ENCODE results near the gene HLX.

Gene HLX

GRCh38 chr1:220843481-220844011 is 35.7 kb upstream of the HLX start:
- no peak for DNase-seq (ENCODE audit: extremely low spot score)
- TF ChIP-seq L3MBTL2 (conservative IDR thresholded peaks at IDR 0.05) = no peak
- no peak for TF ChIP-seq CTBP1 (IDR thresholded peaks at IDR 0.05; ENCODE audit: borderline replicate concordance)
- TF ChIP-seq FOXA1 (IDR thresholded peaks at IDR 0.05) = no peak

DNA sequence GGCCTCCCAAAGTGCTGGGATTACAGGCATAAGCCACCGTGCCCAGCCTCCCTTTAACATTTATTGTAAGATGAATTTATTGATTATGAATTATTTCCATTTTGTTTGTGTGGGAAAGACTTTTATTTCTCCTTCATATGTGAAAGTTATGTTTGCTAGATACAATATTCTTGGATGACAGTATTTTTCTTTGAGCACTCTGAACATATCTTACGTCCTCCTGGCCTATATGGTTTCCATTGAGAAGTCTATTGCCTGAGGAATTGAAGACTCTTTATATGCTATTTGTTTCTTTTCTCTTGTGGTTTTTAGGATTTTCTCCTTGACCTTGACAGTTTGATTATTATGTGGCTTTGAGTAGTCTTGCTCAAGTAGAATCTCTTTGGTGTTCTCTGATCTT is 26.8 kb upstream of the HLX start:
- POLR2A ChIA-PET = no interaction called here
- no peak for TF ChIP-seq SUZ12 (IDR thresholded peaks at IDR 0.05)
- no peak for TF ChIP-seq L3MBTL2 (conservative IDR thresholded peaks at IDR 0.05)
- no peak for TF ChIP-seq ELF4 (IDR thresholded peaks at IDR 0.05)
- TF ChIP-seq TARDBP (IDR thresholded peaks at IDR 0.05) = no peak
- TF ChIP-seq FOXK2 (IDR thresholded peaks at IDR 0.05) = no peak
- no peak for TF ChIP-seq BHLHE40 (IDR thresholded peaks at IDR 0.05; ENCODE audit: borderline replicate concordance)
- TF ChIP-seq LEF1 (IDR thresholded peaks at IDR 0.05; ENCODE audit: borderline replicate concordance) = no peak
- TF ChIP-seq NFRKB (IDR thresholded peaks at IDR 0.05) = no peak
- no peak for TF ChIP-seq CTBP1 (IDR thresholded peaks at IDR 0.05; ENCODE audit: borderline replicate concordance)
- TF ChIP-seq ZNF384 (IDR thresholded peaks at IDR 0.05) = no peak
- TF ChIP-seq FOXA1 (IDR thresholded peaks at IDR 0.05) = no peak
- no peak for TF ChIP-seq ARNT (IDR thresholded peaks at IDR 0.05)
- no peak for TF ChIP-seq SP1 (IDR thresholded peaks at IDR 0.05)
- TF ChIP-seq PKNOX1 (IDR thresholded peaks at IDR 0.05) = no peak
- DNase-seq (ENCODE audit: extremely low spot score) = no peak
- CTCF ChIA-PET = no interaction called here

More at GRCh38 chr1:220843481-220844011, 35.7 kb upstream of the HLX start:
- ChIA-PET POLR2A (no interaction called here), CTCF (no interaction called here)

DNA sequence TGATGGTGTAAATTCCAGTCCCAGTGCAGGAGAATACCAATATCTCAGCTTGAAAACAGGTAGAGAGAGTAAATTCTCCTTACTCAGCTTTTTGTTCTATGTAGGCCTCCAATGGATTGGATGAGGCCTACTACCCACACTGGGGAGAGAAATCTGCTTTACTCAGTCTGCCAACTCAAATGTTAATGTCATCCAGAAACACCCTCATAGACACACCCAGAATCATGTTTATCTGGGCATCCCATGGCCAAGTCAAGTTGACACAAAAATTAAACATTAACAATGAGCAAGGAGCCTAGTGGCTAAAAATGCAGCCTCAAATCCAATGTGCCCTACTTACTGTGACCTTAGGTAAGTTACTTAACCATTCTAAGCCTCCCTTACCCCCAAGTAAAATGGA is 6.9 kb upstream of the HLX start:
- no peak for TF ChIP-seq LEF1 (IDR thresholded peaks at IDR 0.05; ENCODE audit: borderline replicate concordance)
- TF ChIP-seq SP1 (IDR thresholded peaks at IDR 0.05) = no peak
- TF ChIP-seq TARDBP (IDR thresholded peaks at IDR 0.05) = no peak
- no peak for TF ChIP-seq PKNOX1 (IDR thresholded peaks at IDR 0.05)
- TF ChIP-seq HDGF (IDR thresholded peaks at IDR 0.05; ENCODE audit: borderline replicate concordance) = no peak
- no peak for TF ChIP-seq L3MBTL2 (conservative IDR thresholded peaks at IDR 0.05)
- no peak for TF ChIP-seq CTBP1 (IDR thresholded peaks at IDR 0.05; ENCODE audit: borderline replicate concordance)
- no peak for TF ChIP-seq SUZ12 (IDR thresholded peaks at IDR 0.05)
- TF ChIP-seq ELF4 (IDR thresholded peaks at IDR 0.05) = no peak
- no peak for TF ChIP-seq FOXA1 (IDR thresholded peaks at IDR 0.05)
- ChIA-PET POLR2A (no interaction called here), CTCF (no interaction called here)
- DNase-seq (ENCODE audit: extremely low spot score) = no peak

- DNase-seq (ENCODE audit: extremely low spot score) = no peak
- POLR2A ChIA-PET = no interaction called here
- TF ChIP-seq ARNT (IDR thresholded peaks at IDR 0.05) = no peak
- no peak for TF ChIP-seq ELF4 (IDR thresholded peaks at IDR 0.05)
- no peak for TF ChIP-seq BHLHE40 (IDR thresholded peaks at IDR 0.05; ENCODE audit: borderline replicate concordance)
- TF ChIP-seq L3MBTL2 (conservative IDR thresholded peaks at IDR 0.05) = no peak
- TF ChIP-seq FOXK2 (IDR thresholded peaks at IDR 0.05) = no peak
- no peak for TF ChIP-seq PKNOX1 (IDR thresholded peaks at IDR 0.05)
- TF ChIP-seq FOXA1 (IDR thresholded peaks at IDR 0.05) = no peak
- no peak for TF ChIP-seq TARDBP (IDR thresholded peaks at IDR 0.05)
- TF ChIP-seq NFRKB (IDR thresholded peaks at IDR 0.05) = no peak
- TF ChIP-seq FOXM1 (IDR thresholded peaks at IDR 0.05; ENCODE audit: borderline replicate concordance) = no peak
- TF ChIP-seq CTBP1 (IDR thresholded peaks at IDR 0.05; ENCODE audit: borderline replicate concordance) = no peak
- TF ChIP-seq ZNF384 (IDR thresholded peaks at IDR 0.05) = no peak
- TF ChIP-seq HDGF (IDR thresholded peaks at IDR 0.05; ENCODE audit: borderline replicate concordance) = no peak
- no peak for TF ChIP-seq LEF1 (IDR thresholded peaks at IDR 0.05; ENCODE audit: borderline replicate concordance)
- no peak for TF ChIP-seq SUZ12 (IDR thresholded peaks at IDR 0.05)
- no peak for TF ChIP-seq SP1 (IDR thresholded peaks at IDR 0.05)
- CTCF ChIA-PET = no interaction called here
These were observed 6.2 kb upstream of the HLX start for GRCh38 chr1:220873087-220873486.

DNA sequence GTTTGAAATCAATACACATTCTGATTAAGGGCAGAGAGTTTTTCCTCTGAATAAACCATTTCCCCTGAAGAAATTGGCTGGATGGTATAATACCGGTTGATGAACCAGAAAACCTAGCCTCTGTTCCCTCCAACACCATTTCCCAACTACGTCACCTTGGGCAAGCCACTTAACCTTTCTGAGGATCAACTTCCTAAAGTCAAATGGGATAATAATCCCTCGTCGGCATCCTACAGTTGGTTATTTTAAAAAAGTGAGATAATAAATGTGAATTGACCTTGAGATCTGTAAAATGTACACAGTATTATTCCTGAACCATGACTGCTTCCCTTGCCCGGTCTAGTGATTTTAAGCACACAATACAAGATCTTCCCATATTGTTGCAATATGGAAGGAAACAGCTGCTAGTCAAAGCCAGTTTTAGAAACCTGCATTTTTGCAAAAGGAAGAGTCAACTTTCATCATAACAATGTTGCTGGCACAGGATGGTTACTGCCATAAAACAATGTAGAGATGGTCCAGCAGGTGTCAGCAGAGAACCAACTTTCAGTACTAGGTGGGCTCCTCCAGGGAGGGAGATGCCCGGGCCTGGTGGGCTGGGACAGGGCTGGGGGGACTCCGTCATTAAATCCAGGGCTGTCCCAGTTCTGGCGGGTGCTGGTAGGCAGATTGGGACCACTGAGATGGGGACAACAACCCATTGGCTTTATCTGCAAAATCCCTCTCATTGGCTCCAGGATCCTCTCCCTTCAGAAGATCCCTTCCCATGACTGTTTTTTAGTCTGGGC is 5.2 kb upstream of the HLX start:
- ChIA-PET CTCF (interaction anchor here (0.6 to 1.3 kb wide), 3 partner anchors 390 to 706 kb away, joined by 3 to 4 read pairs (median 3); no protein-coding TSS in a partner anchor), POLR2A (no interaction called here)
- TF ChIP-seq LEF1 (IDR thresholded peaks at IDR 0.05; ENCODE audit: borderline replicate concordance) (no peak), ARNT (IDR thresholded peaks at IDR 0.05) (no peak), L3MBTL2 (conservative IDR thresholded peaks at IDR 0.05) (no peak), HDGF (IDR thresholded peaks at IDR 0.05; ENCODE audit: borderline replicate concordance) (no peak), FOXK2 (IDR thresholded peaks at IDR 0.05) (no peak), FOXA1 (IDR thresholded peaks at IDR 0.05) (no peak), CTBP1 (IDR thresholded peaks at IDR 0.05; ENCODE audit: borderline replicate concordance) (no peak), SP1 (IDR thresholded peaks at IDR 0.05) (no peak), ZNF384 (IDR thresholded peaks at IDR 0.05) (no peak), FOXM1 (IDR thresholded peaks at IDR 0.05; ENCODE audit: borderline replicate concordance) (no peak), ELF4 (IDR thresholded peaks at IDR 0.05) (no peak)
- peak; percentile 68 for DNase-seq (ENCODE audit: extremely low spot score)

DNA sequence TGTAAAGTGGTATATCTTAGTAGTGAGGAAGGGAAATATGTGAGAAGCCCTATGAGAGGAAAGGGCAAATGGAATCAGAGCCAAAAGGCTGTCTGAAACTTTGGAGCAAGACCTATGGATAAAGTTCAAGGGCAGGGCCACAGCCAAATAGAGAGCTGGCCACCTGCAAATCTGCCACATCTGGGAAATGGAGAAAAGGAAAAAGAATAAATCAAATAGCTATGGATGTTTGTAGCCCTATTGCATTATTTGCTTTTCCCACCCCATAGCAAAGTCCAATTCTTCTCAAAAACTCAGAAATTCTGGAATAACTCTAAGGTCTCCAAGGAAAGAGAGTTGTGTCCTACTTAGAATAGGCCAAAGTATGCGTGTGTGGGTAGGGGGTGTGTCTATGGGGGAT is 4.0 kb upstream of the HLX start:
- no peak for TF ChIP-seq SUZ12 (IDR thresholded peaks at IDR 0.05)
- ChIA-PET CTCF (interaction anchor here (0.6 to 1.3 kb wide), 3 partner anchors 49 to 561 kb away, joined by 3 to 4 read pairs (median 3); no protein-coding TSS in a partner anchor), POLR2A (no interaction called here)
- DNase-seq (ENCODE audit: extremely low spot score) = no peak
